ENCODE measurements around the gene UNKL.

The UNKL gene

GRCh38 chr16:1398826-1399581 is 15.5 kb downstream of the UNKL start:
- DNase-seq, result no peak

- DNase-seq, result no peak
Measured at GRCh38 chr16:1398351-1398750, 16.2 kb downstream of the UNKL start.

GRCh38 chr16:1397779-1398178 is 16.7 kb downstream of the UNKL start:
- no peak for DNase-seq

GRCh38 chr16:1395444-1396031 is 19.0 kb downstream of the UNKL start:
- no peak for DNase-seq

- DNase-seq, result no peak
Measured at GRCh38 chr16:1394367-1394951, 20.0 kb downstream of the UNKL start.

- no peak for DNase-seq
Measured at GRCh38 chr16:1393613-1394176, 20.8 kb downstream of the UNKL start.

- DNase-seq, result no peak
Measured at GRCh38 chr16:1392826-1393225, 21.7 kb downstream of the UNKL start.

GRCh38 chr16:1390239-1390779 is 24.2 kb downstream of the UNKL start:
- DNase-seq, result no peak

- no peak for DNase-seq
Measured at GRCh38 chr16:1389762-1390161, 24.7 kb downstream of the UNKL start.

GRCh38 chr16:1387331-1387730 is 27.2 kb downstream of the UNKL start:
- no peak for DNase-seq

GRCh38 chr16:1385232-1385631 is 29.3 kb downstream of the UNKL start:
- no peak for DNase-seq

- DNase-seq, result no peak
Measured at GRCh38 chr16:1383556-1383955, 30.9 kb downstream of the UNKL start.

- DNase-seq, result no peak
Measured at GRCh38 chr16:1381612-1382406, 32.7 kb downstream of the UNKL start.

- DNase-seq, result no peak
Measured at GRCh38 chr16:1380195-1380594, 34.3 kb downstream of the UNKL start.

GRCh38 chr16:1379304-1380076 is 35.0 kb downstream of the UNKL start:
- peak; percentile 52 to 55 for DNase-seq

- DNase-seq, result peak; percentile 66 to 79
Measured at GRCh38 chr16:1378804-1379303, 35.6 kb downstream of the UNKL start.

GRCh38 chr16:1378087-1378803 is 36.3 kb downstream of the UNKL start:
- no peak for DNase-seq

GRCh38 chr16:1377406-1378010 is 37.0 kb downstream of the UNKL start:
- DNase-seq, result no peak

GRCh38 chr16:1375741-1376410 is 38.6 kb downstream of the UNKL start:
- DNase-seq, result no peak

- no peak for DNase-seq
Measured at GRCh38 chr16:1375298-1375640, 39.2 kb downstream of the UNKL start.
